Activated CD4-positive, CD25-positive, alpha-beta regulatory T cell treated with anti-CD3 and anti-CD28 coated beads, Interleukin-2, amount 50 U/mL, for 72 hours (primary cell): Measurements from ENCODE around the gene BCL2L1.
"Not testable (repeated sequence)": the region's sequence is repeated elsewhere in the genome, so short reads cannot be mapped to it uniquely, and the experiment has no call there.

Source experiments
- DNase-seq: peaks from one replicate; pipeline ENCODE4 v3.0.0; 2021

The BCL2L1 gene

GRCh38 chr20:31642837-31643236, 79.8 kb downstream of the BCL2L1 start:
- no peak for DNase-seq

GRCh38 chr20:31641391-31641790, 81.3 kb downstream of the BCL2L1 start:
- no peak for DNase-seq

- no peak for DNase-seq
These were observed 82.4 kb downstream of the BCL2L1 start for GRCh38 chr20:31640259-31640658.

- no peak for DNase-seq
These were observed 83.9 kb downstream of the BCL2L1 start for GRCh38 chr20:31638816-31639215.

- DNase-seq: no peak
These were observed 84.4 kb downstream of the BCL2L1 start for GRCh38 chr20:31638317-31638716.

GRCh38 chr20:31637660-31638059, 85.0 kb downstream of the BCL2L1 start, which contains the start of gene COX4I2:
TSS of gene COX4I2 (plus strand) at chr20:31637912. CDS start at chr20:31639018, 1,106 bp downstream.
- DNase-seq: no peak

- no peak for DNase-seq
These were observed 89.2 kb downstream of the BCL2L1 start for GRCh38 chr20:31633339-31633914.

GRCh38 chr20:31632548-31633338, 89.9 kb downstream of the BCL2L1 start:
- no peak for DNase-seq

GRCh38 chr20:31630187-31630790, 92.4 kb downstream of the BCL2L1 start:
- no peak for DNase-seq

GRCh38 chr20:31628057-31628456, 94.6 kb downstream of the BCL2L1 start:
- not testable (repeated sequence) for DNase-seq

- DNase-seq: not testable (repeated sequence)
These were observed 96.1 kb downstream of the BCL2L1 start for GRCh38 chr20:31626534-31626933.

- not testable (repeated sequence) for DNase-seq
These were observed 99.6 kb downstream of the BCL2L1 start for GRCh38 chr20:31623123-31623505.

- DNase-seq: no peak
These were observed 102.4 kb downstream of the BCL2L1 start for GRCh38 chr20:31620246-31620645.

GRCh38 chr20:31617432-31618104, 105.1 kb downstream of the BCL2L1 start:
- no peak for DNase-seq

- no peak for DNase-seq
These were observed 107.3 kb downstream of the BCL2L1 start for GRCh38 chr20:31615416-31615815.
